RWPE2 (cell line): ENCODE results near the gene KDM4C.

Experiments used
- ATAC-seq: fragments of 200-7000 bp; cut with Tn5 transposase; 3 replicates; pipeline ENCODE4 v1.9.1; 2021; ENCODE audit warnings: low read depth
- DNase-seq: peaks from one replicate; pipeline ENCODE4 v3.0.0-alpha.2; 2020; ENCODE audit warnings: low spot score
- H3K27ac ChIP-seq: fragments of 450-650 bp; 2 replicates; pipeline ENCODE4 v1.5.1; 2017; ENCODE audit warnings: mild to moderate bottlenecking; ENCODE audit not compliant: poor library complexity, severe bottlenecking
- H3K27me3 ChIP-seq: fragments of 250-450 bp; sonication (Bioruptor Pico); 2 replicates; pipeline ENCODE4 v1.5.1; 2021; ENCODE audit warnings: mild to moderate bottlenecking, moderate library complexity; ENCODE audit not compliant: insufficient read depth, poor library complexity, severe bottlenecking
- H3K36me3 ChIP-seq: fragments of 250-450 bp; sonication (Bioruptor Pico); 2 replicates; pipeline ENCODE4 v1.5.1; 2020; ENCODE audit warnings: low read depth, mild to moderate bottlenecking, moderate library complexity
- H3K4me1 ChIP-seq: fragments of 250-450 bp; sonication (Bioruptor Pico); 2 replicates; pipeline ENCODE4 v1.5.1; 2021; ENCODE audit warnings: mild to moderate bottlenecking, moderate library complexity; ENCODE audit not compliant: insufficient read depth, poor library complexity, severe bottlenecking
- H3K4me3 ChIP-seq: fragments of 250-450 bp; sonication (Bioruptor Pico); 2 replicates; pipeline ENCODE4 v1.5.1; 2021; ENCODE audit warnings: mild to moderate bottlenecking, moderate library complexity; ENCODE audit not compliant: severe bottlenecking
- H3K9me3 ChIP-seq: fragments of 250-450 bp; sonication (Bioruptor Pico); 2 replicates; pipeline ENCODE4 v1.5.1; 2021; ENCODE audit warnings: mild to moderate bottlenecking, moderate library complexity; ENCODE audit not compliant: severe bottlenecking
- CTCF ChIP-seq: fragments of 450-650 bp; IDR thresholded peaks from one replicate; pipeline ENCODE4 v1.5.1; 2017; ENCODE audit warnings: mild to moderate bottlenecking, moderate library complexity; ENCODE audit not compliant: poor library complexity, severe bottlenecking

KDM4C gene

GRCh38 chr9:6816581-6816980 is 58.8 kb downstream of the KDM4C start:
- Histone ChIP-seq H3K36me3 (peaks cover 10% of the 10 kb centered on the region; the same call in 1 of the 2 replicates), H3K4me3 (no peak overlapping the region), H3K4me1 (no peaks in the 10 kb centered on the region), H3K27ac (no peak overlapping the region), H3K27me3 (no peaks in the 10 kb centered on the region), H3K9me3 (no peaks in the 10 kb centered on the region)
- ATAC-seq (no peak), DNase-seq (no peak)
- no peak for TF ChIP-seq CTCF

- no peak overlapping the region for H3K27ac ChIP-seq
- DNase-seq (no peak), ATAC-seq (no peak)
- no peak overlapping the region for H3K4me3 ChIP-seq
- H3K9me3 ChIP-seq: no peaks in the 10 kb centered on the region
- no peaks in the 10 kb centered on the region for H3K4me1 ChIP-seq
- H3K36me3 ChIP-seq: peaks cover 10% of the 10 kb centered on the region; the same call in 1 of the 2 replicates
- H3K27me3 ChIP-seq: no peaks in the 10 kb centered on the region
- TF ChIP-seq CTCF: no peak
These were observed 60.6 kb downstream of the KDM4C start for GRCh38 chr9:6818292-6818922.

GRCh38 chr9:6819112-6819511 is 61.3 kb downstream of the KDM4C start:
- Histone ChIP-seq H3K27me3 (no peaks in the 10 kb centered on the region), H3K27ac (no peak overlapping the region), H3K36me3 (peaks cover 9% of the 10 kb centered on the region; the same call in 1 of the 2 replicates), H3K4me1 (no peaks in the 10 kb centered on the region), H3K4me3 (no peak overlapping the region), H3K9me3 (no peaks in the 10 kb centered on the region)
- no peak for ATAC-seq
- no peak for TF ChIP-seq CTCF
- DNase-seq: no peak

GRCh38 chr9:6819529-6819928 is 61.8 kb downstream of the KDM4C start:
- ATAC-seq (no peak), DNase-seq (no peak)
- Histone ChIP-seq H3K4me1 (no peaks in the 10 kb centered on the region), H3K9me3 (no peaks in the 10 kb centered on the region), H3K27me3 (no peaks in the 10 kb centered on the region), H3K36me3 (peaks cover 5% of the 10 kb centered on the region; the same call in 1 of the 2 replicates), H3K27ac (no peak overlapping the region), H3K4me3 (no peak overlapping the region)
- TF ChIP-seq CTCF: no peak

GRCh38 chr9:6822696-6823095 is 64.9 kb downstream of the KDM4C start:
- Histone ChIP-seq H3K4me3 (no peak overlapping the region), H3K36me3 (no peaks in the 10 kb centered on the region), H3K4me1 (no peaks in the 10 kb centered on the region), H3K9me3 (no peaks in the 10 kb centered on the region), H3K27me3 (no peaks in the 10 kb centered on the region), H3K27ac (no peak overlapping the region)
- ATAC-seq: no peak
- no peak for DNase-seq
- TF ChIP-seq CTCF: no peak
